NOMO-1 treated with dmso at 0.1 percent for 144 hours (cell line): ENCODE measurements around the gene C12orf43.
"Not testable (repeated sequence)": the region's sequence is repeated elsewhere in the genome, so short reads cannot be mapped to it uniquely, and the experiment has no call there.

Experiments used
- DNase-seq: peaks from one replicate; lab custom pipeline; 2025; ENCODE audit not compliant: unreplicated experiment; lab: John Stamatoyannopoulos, UW

The C12orf43 gene

GRCh38 chr12:121015825-121016766 is at the start of gene C12orf43:
Gene C12orf43 (minus strand): TSS chr12:121016487. CDS start chr12:121016474, 13 bp downstream.
- DNase-seq = peak; percentile 71

GRCh38 chr12:121065345-121065744 is 49.1 kb upstream of the C12orf43 start:
- no peak for DNase-seq

GRCh38 chr12:121064586-121064985 is 48.3 kb upstream of the C12orf43 start:
- DNase-seq = not testable (repeated sequence)

- DNase-seq = no peak
Observed at GRCh38 chr12:121064116-121064515, 47.8 kb upstream of the C12orf43 start.

- DNase-seq = no peak
Observed at GRCh38 chr12:121062391-121063045, 46.2 kb upstream of the C12orf43 start.

GRCh38 chr12:121061831-121062230 is 45.5 kb upstream of the C12orf43 start:
- peak; percentile 15 for DNase-seq

GRCh38 chr12:121060149-121061001 is 44.1 kb upstream of the C12orf43 start:
- peak; percentile 59 for DNase-seq

GRCh38 chr12:121059031-121059898 is 43.0 kb upstream of the C12orf43 start:
- DNase-seq = no peak

- no peak for DNase-seq
Observed at GRCh38 chr12:121057794-121058193, 41.5 kb upstream of the C12orf43 start.

- DNase-seq = no peak
Observed at GRCh38 chr12:121053706-121054105, 37.4 kb upstream of the C12orf43 start.

- DNase-seq = no peak
Observed at GRCh38 chr12:121050725-121051124, 34.4 kb upstream of the C12orf43 start.

GRCh38 chr12:121048442-121048841 is 32.2 kb upstream of the C12orf43 start:
- DNase-seq = no peak

- DNase-seq = not testable (repeated sequence)
Observed at GRCh38 chr12:121047400-121047799, 31.1 kb upstream of the C12orf43 start.

GRCh38 chr12:121043067-121043466 is 26.8 kb upstream of the C12orf43 start:
- DNase-seq = no peak

- DNase-seq = peak; percentile 78
Observed at GRCh38 chr12:121038861-121039668, 22.8 kb upstream of the C12orf43 start, which contains the start of gene OASL. Gene OASL (minus strand): TSS chr12:121039246. CDS start chr12:121038971, 275 bp downstream.

- DNase-seq = no peak
Observed at GRCh38 chr12:121036810-121037326, 20.6 kb upstream of the C12orf43 start.

- no peak for DNase-seq
Observed at GRCh38 chr12:121034616-121035305, 18.5 kb upstream of the C12orf43 start.

GRCh38 chr12:121033625-121034349 is 17.5 kb upstream of the C12orf43 start:
- DNase-seq = no peak
